ENCODE measurements around the gene LAMA5. TPM values are rescaled to one million over a fixed set of nuclear protein-coding genes. Genes with fewer than 3 reads are reported as not detected.

Gene LAMA5
- total RNA-seq, 2 experiments from 2014 or later, result 53.3 to 162 TPM

DNA sequence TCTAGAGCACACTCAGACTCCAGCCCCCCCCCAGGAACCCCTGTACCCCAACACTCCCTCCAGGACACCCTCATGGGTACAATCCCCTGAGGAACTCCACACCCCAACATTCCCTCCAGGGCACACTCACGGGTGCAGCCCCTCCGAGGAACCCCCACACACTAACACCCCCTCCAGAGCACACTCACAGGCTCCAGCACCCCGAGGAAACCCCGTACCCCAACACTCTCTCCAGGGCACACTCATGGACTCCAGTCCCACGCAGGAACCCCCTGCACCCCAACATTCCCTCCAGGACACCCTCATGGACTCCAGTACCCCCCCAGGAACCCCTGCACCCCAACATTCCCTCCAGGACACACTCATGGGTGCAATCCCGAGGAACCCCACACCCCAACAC, 31.6 kb downstream of the LAMA5 start:
- CTCF ChIA-PET (ENCODE audit: unreplicated experiment), result no interaction called here
- intact Hi-C loops (cut with micrococcal nuclease; ENCODE audit: unreplicated experiment), result loop anchor here (5.0 kb wide), 2 partner anchors 52 to 272 kb away; partner anchors contain the start of gene RPS21
- POLR2A ChIA-PET, result no interaction called here

DNA sequence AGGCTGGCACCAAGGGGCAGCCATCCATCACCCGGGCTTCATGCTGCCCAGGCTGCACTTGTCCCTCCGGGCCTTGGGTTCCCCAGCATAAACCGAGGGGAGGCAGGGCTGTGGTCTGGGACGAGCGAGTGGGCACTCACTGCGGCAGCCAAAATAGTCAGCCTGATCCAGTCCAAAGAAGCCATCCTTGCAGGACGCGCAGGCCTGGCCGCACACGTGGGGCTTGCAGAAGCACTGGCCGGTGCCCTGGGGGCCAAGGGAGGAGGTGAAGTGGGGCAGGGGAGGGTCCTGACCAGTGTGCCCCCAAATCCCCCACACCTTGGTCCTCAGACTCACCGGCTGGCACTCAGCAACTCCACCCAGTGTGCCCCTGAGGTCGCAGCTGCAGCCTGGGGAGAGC, 32.2 kb downstream of the LAMA5 start:
- peaks cover 44% of the 10 kb centered on the region for H3K4me1 ChIP-seq (ENCODE audit: insufficient read depth, low read length, poor library complexity, severe bottlenecking)
- H4K20me1 ChIP-seq (ENCODE audit: insufficient read depth, low read length), result no peaks in the 10 kb centered on the region
- H2AFZ ChIP-seq (ENCODE audit: low read length), result no peak overlapping the region
- BruUV-seq (replicated peaks), result no TSS peak
- no peak overlapping the region for H3K27ac ChIP-seq (ENCODE audit: low read depth, low read length, poor library complexity, severe bottlenecking)
- CTCF ChIA-PET (ENCODE audit: unreplicated experiment), result no interaction called here
- no peaks in the 10 kb centered on the region for H3K9me2 ChIP-seq (ENCODE audit: insufficient read depth, low read length)
- no peak overlapping the region for H3K4me3 ChIP-seq (ENCODE audit: low read depth, low read length, poor library complexity, severe bottlenecking)
- no peak overlapping the region for H3K4me2 ChIP-seq (ENCODE audit: low read length)
- POLR2A ChIA-PET, result no interaction called here
- H3K79me2 ChIP-seq (ENCODE audit: insufficient read depth, low read depth, low read length), result no peaks in the 10 kb centered on the region
- TF ChIP-seq EZH2phosphoT487 (IDR thresholded peaks at IDR 0.05; ENCODE audit: borderline replicate concordance, low read depth, low read length), result no peak
- TF ChIP-seq, protein P1, sequence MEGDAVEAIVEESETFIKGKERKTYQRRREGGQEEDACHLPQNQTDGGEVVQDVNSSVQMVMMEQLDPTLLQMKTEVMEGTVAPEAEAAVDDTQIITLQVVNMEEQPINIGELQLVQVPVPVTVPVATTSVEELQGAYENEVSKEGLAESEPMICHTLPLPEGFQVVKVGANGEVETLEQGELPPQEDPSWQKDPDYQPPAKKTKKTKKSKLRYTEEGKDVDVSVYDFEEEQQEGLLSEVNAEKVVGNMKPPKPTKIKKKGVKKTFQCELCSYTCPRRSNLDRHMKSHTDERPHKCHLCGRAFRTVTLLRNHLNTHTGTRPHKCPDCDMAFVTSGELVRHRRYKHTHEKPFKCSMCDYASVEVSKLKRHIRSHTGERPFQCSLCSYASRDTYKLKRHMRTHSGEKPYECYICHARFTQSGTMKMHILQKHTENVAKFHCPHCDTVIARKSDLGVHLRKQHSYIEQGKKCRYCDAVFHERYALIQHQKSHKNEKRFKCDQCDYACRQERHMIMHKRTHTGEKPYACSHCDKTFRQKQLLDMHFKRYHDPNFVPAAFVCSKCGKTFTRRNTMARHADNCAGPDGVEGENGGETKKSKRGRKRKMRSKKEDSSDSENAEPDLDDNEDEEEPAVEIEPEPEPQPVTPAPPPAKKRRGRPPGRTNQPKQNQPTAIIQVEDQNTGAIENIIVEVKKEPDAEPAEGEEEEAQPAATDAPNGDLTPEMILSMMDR (conservative IDR thresholded peaks at IDR 0.05; ENCODE audit: low read length), result no peak
- intact Hi-C loops (cut with micrococcal nuclease; ENCODE audit: unreplicated experiment), result loop anchor here (5.0 kb wide), 2 partner anchors 52 to 272 kb away; partner anchors contain the start of gene RPS21
- no peaks in the 10 kb centered on the region for H3K9me3 ChIP-seq (ENCODE audit: low read length)
- no peak for DNase-seq (ENCODE audit: low spot score)
- peaks cover 34% of the 10 kb centered on the region for H3K36me3 ChIP-seq (ENCODE audit: insufficient read depth, low read length)

More for the DNA sequence above, 31.6 kb downstream of the LAMA5 start:
- DNase-seq (ENCODE audit: low spot score), result no peak
- Histone ChIP-seq H3K36me3 (ENCODE audit: insufficient read depth, low read length) (peaks cover 32% of the 10 kb centered on the region), H3K4me1 (ENCODE audit: insufficient read depth, low read length, poor library complexity, severe bottlenecking) (peaks cover 51% of the 10 kb centered on the region), H3K9me2 (ENCODE audit: insufficient read depth, low read length) (no peaks in the 10 kb centered on the region), H2AFZ (ENCODE audit: low read length) (no peak overlapping the region), H3K79me2 (ENCODE audit: insufficient read depth, low read depth, low read length) (no peaks in the 10 kb centered on the region), H3K4me2 (ENCODE audit: low read length) (no peak overlapping the region), H3K4me3 (ENCODE audit: low read depth, low read length, poor library complexity, severe bottlenecking) (no peak overlapping the region), H4K20me1 (ENCODE audit: insufficient read depth, low read length) (no peaks in the 10 kb centered on the region), H3K9me3 (ENCODE audit: low read length) (no peaks in the 10 kb centered on the region), H3K27ac (ENCODE audit: low read depth, low read length, poor library complexity, severe bottlenecking) (no peak overlapping the region)
- TF ChIP-seq, protein P1 (conservative IDR thresholded peaks at IDR 0.05; ENCODE audit: low read length), result no peak
- TF ChIP-seq EZH2phosphoT487 (IDR thresholded peaks at IDR 0.05; ENCODE audit: borderline replicate concordance, low read depth, low read length), result no peak
- no TSS peak for BruUV-seq (replicated peaks)

DNA sequence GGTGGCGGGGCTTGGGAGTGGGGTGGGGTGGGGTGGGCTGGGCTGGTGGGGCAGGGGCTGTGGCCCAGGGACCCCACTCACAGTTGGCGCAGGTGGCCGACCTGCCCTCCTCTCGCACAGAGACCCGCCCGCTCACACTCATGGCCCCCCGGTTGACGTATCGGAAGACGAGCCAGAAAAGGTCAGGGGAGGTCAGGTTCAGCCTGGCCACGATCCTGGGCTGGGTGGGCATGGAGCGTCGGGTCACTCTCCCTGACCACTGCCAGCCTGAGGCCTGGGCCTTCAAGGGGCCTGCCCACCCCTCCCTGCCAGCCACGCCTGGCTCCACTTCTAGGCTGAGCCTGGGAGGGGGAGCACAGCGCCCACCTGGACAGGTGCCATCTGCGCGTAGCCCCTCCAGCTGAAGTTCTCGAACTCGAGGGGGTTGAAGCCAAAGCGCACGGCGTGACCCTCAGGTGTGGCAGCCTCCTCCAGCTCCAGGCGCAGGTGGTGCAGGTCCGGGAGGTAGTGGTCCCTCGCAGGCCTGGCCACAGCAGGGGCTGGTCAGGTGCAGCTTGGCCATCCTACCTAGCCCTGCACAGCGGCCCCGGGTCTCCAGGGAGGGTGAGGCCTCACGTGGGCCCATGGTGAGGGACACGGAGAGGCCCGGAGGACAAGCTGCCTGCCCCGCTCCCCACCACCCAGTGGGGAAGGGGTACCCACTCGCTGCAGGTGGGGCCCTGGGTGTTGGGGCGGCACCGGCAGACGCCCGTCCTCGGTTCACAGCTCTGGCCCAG, 33.1 kb downstream of the LAMA5 start:
- intact Hi-C loops (cut with micrococcal nuclease; ENCODE audit: unreplicated experiment), result no loop called here
- Histone ChIP-seq H3K4me3 (ENCODE audit: low read depth, low read length, poor library complexity, severe bottlenecking) (no peak overlapping the region), H3K9me2 (ENCODE audit: insufficient read depth, low read length) (no peaks in the 10 kb centered on the region), H3K36me3 (ENCODE audit: insufficient read depth, low read length) (peaks cover 35% of the 10 kb centered on the region), H4K20me1 (ENCODE audit: insufficient read depth, low read length) (no peaks in the 10 kb centered on the region), H3K4me2 (ENCODE audit: low read length) (no peak overlapping the region), H2AFZ (ENCODE audit: low read length) (no peak overlapping the region), H3K79me2 (ENCODE audit: insufficient read depth, low read depth, low read length) (no peaks in the 10 kb centered on the region), H3K27ac (ENCODE audit: low read depth, low read length, poor library complexity, severe bottlenecking) (no peak overlapping the region), H3K4me1 (ENCODE audit: insufficient read depth, low read length, poor library complexity, severe bottlenecking) (peaks cover 36% of the 10 kb centered on the region), H3K9me3 (ENCODE audit: low read length) (no peaks in the 10 kb centered on the region)
- no peak for DNase-seq (ENCODE audit: low spot score)
- TF ChIP-seq, protein P1 (conservative IDR thresholded peaks at IDR 0.05; ENCODE audit: low read length), result no peak
- TF ChIP-seq EZH2phosphoT487 (IDR thresholded peaks at IDR 0.05; ENCODE audit: borderline replicate concordance, low read depth, low read length), result no peak
- ChIA-PET CTCF (ENCODE audit: unreplicated experiment) (no interaction called here), POLR2A (no interaction called here)
- no TSS peak for BruUV-seq (replicated peaks)

All from OCI-LY7 (cell line).